Adrenal gland (tissue), 5 donors: ENCODE measurements around the gene GUCY1A1.

Source experiments
- CTCF ChIP-seq, 6 experiments: fragments of 450-650 bp in 4 of 6; fragments of 200-600 bp in 2 of 6; sonication (generic) in 1 of 6; IDR thresholded peaks; 1 replicate in 5 of 6; 2 replicates in 1 of 6; pipeline versions ENCODE4 v1.5.1 to v1.8.0; 2016 to 2021; ENCODE audit warnings: antibody characterized with exemption in 6 of 6, mild to moderate bottlenecking in 2 of 6, moderate library complexity in 1 of 6
- POLR2A ChIP-seq, 2 donors: fragments of 450-650 bp; IDR thresholded peaks; one replicate each; pipeline ENCODE4 v1.6.1; 2017; ENCODE audit warnings: antibody characterized with exemption in 2 of 2, mild to moderate bottlenecking in 2 of 2, moderate library complexity in 1 of 2
- donor health status: DM: no; HTN: no; CAD: no.

- TF ChIP-seq CTCF (IDR thresholded peaks at IDR 0.05) (no peak), POLR2A (IDR thresholded peaks at IDR 0.05) (no peak)
These were observed 38.3 kb downstream of the GUCY1A1 start for GRCh38 chr4:155704841-155705404.
